Tibial nerve (tissue), 4 donors: ENCODE results near the gene HECTD1.

ENCODE experiments used
- EP300 ChIP-seq, 2 donors: sonication (generic); formaldehyde crosslinking; IDR thresholded peaks; one replicate each; pipeline ENCODE4 v1.6.1; 2017; ENCODE audit warnings: antibody characterized with exemption in 2 of 2, mild to moderate bottlenecking in 1 of 2
- POLR2A ChIP-seq, 2 donors: fragments of 450-650 bp; IDR thresholded peaks; one replicate each; pipeline ENCODE4 v1.6.1; 2017; ENCODE audit warnings: antibody characterized with exemption in 2 of 2, mild to moderate bottlenecking in 2 of 2, moderate library complexity in 2 of 2
- TF ChIP-seq, protein P1 (sequence below), 5 experiments: fragments of 200-600 bp in 3 of 5; fragments of 450-650 bp in 2 of 5; sonication (generic) in 3 of 5; IDR thresholded peaks; one replicate each; pipeline ENCODE4 v1.5.1; 2016 to 2019; ENCODE audit warnings: antibody characterized with exemption in 5 of 5, mild to moderate bottlenecking in 3 of 5, moderate library complexity in 2 of 5

DNA sequence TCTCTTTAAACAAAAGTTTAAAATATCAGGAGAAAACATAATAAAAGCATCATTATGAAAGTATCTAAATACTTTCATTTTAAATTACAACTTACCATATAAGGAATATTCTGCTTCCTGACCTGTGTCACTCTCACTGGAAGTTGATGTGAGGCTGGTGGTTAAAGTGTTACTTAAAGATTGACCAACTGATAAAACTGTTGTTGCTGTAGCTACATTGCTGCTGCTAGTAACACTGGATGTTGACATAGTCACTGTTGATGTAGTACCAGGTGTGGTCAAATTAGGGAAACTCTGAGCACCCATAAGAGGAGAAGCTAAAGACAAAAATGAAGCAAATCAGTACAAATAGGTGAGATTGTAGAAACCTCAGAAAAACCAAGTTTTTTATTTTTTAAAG is 79.9 kb downstream of the HECTD1 start:
- TF ChIP-seq, protein P1, sequence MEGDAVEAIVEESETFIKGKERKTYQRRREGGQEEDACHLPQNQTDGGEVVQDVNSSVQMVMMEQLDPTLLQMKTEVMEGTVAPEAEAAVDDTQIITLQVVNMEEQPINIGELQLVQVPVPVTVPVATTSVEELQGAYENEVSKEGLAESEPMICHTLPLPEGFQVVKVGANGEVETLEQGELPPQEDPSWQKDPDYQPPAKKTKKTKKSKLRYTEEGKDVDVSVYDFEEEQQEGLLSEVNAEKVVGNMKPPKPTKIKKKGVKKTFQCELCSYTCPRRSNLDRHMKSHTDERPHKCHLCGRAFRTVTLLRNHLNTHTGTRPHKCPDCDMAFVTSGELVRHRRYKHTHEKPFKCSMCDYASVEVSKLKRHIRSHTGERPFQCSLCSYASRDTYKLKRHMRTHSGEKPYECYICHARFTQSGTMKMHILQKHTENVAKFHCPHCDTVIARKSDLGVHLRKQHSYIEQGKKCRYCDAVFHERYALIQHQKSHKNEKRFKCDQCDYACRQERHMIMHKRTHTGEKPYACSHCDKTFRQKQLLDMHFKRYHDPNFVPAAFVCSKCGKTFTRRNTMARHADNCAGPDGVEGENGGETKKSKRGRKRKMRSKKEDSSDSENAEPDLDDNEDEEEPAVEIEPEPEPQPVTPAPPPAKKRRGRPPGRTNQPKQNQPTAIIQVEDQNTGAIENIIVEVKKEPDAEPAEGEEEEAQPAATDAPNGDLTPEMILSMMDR (IDR thresholded peaks at IDR 0.05) = no peak
- TF ChIP-seq POLR2A (IDR thresholded peaks at IDR 0.05) (no peak), EP300 (IDR thresholded peaks at IDR 0.05) (peak in 1 of 2 donors; percentile 9)
